K562 (cell line): ENCODE data around the gene CHSY1. TPM values are rescaled to one million over a fixed set of nuclear protein-coding genes. Genes with fewer than 3 reads are reported as not detected.

ENCODE experiments used
- BMI1 ChIP-seq: fragments of 150-350 bp; IDR thresholded peaks from 2 replicates; pipeline ENCODE4 v1.6.1; 2014; ENCODE audit warnings: low read length
- CGGBP1 ChIP-seq: fragments of 250-450 bp; sonication (Bioruptor Pico); IDR thresholded peaks from 2 replicates; pipeline ENCODE4 v1.9.0; 2021; ENCODE audit warnings: mild to moderate bottlenecking
- EGR1 ChIP-seq: fragments of 450-650 bp; conservative IDR thresholded peaks from 2 replicates; pipeline ENCODE4 v1.6.1; 2017; ENCODE audit warnings: mild to moderate bottlenecking
- HDAC1 ChIP-seq, 2 experiments: fragments of 450-650 bp; IDR thresholded peaks; 2 replicates each; pipeline ENCODE4 v1.6.1; 2016 to 2017; ENCODE audit warnings: inconsistent platforms in 1 of 2, mild to moderate bottlenecking in 1 of 2, moderate library complexity in 1 of 2
- MCM5 ChIP-seq: fragments of 450-650 bp; IDR thresholded peaks from 2 replicates; pipeline ENCODE4 v1.6.1; 2016; ENCODE audit warnings: low read depth
- RHOXF2B ChIP-seq: fragments of 250-450 bp; sonication (Bioruptor Pico); conservative IDR thresholded peaks from 2 replicates; pipeline ENCODE4 v1.5.1; 2021
- RUNX1 ChIP-seq: sonication (generic); IDR thresholded peaks from 2 replicates; pipeline ENCODE4 v1.6.1; 2016; ENCODE audit warnings: antibody characterized with exemption, low read depth
- SIX5 ChIP-seq, 2 experiments: IDR thresholded peaks; 2 replicates each; pipeline ENCODE4 v1.6.1; 2011; ENCODE audit warnings: low read length in 2 of 2, borderline replicate concordance in 1 of 2, low read depth in 1 of 2, mild to moderate bottlenecking in 1 of 2, moderate library complexity in 1 of 2; ENCODE audit not compliant: insufficient read depth in 1 of 2
- SMARCA4 ChIP-seq: fragments of 450-650 bp; IDR thresholded peaks from 2 replicates; pipeline ENCODE4 v1.6.1; 2016
- TAF9B ChIP-seq: fragments of 450-650 bp; IDR thresholded peaks from 2 replicates; pipeline ENCODE4 v1.6.1; 2018; ENCODE audit warnings: mild to moderate bottlenecking; ENCODE audit not compliant: partially characterized antibody
- TEAD4 ChIP-seq, 2 experiments: sonication (generic) in 1 of 2; formaldehyde crosslinking in 1 of 2; IDR thresholded peaks; 2 replicates each; pipeline versions ENCODE4 v1.6.1 to v1.8.0; 2012 to 2022; ENCODE audit warnings: borderline replicate concordance in 1 of 2, inconsistent platforms in 1 of 2, low read length in 1 of 2, mild to moderate bottlenecking in 1 of 2, missing genetic modification reagents in 1 of 2
- TSHZ1 ChIP-seq: fragments of 250-450 bp; sonication (Bioruptor Pico); IDR thresholded peaks from 2 replicates; pipeline ENCODE4 v1.4.0; 2020; ENCODE audit warnings: mild to moderate bottlenecking, moderate library complexity
- ZNF316 ChIP-seq: fragments of 450-650 bp; IDR thresholded peaks from 2 replicates; pipeline ENCODE4 v1.6.1; 2016
- ZNF561 ChIP-seq: fragments of 450-650 bp; formaldehyde crosslinking; conservative IDR thresholded peaks from 2 replicates; pipeline ENCODE4 v1.4.0; 2020; ENCODE audit warnings: mild to moderate bottlenecking, moderate library complexity
- ZNF77 ChIP-seq: fragments of 250-450 bp; sonication (Bioruptor Pico); IDR thresholded peaks from 2 replicates; pipeline ENCODE4 v1.5.0; 2020
- polyA plus RNA-seq, 8 experiments: library from polyadenylated mRNA; depleted of rRNA in 4 of 8; stranded (reverse) in 5 of 8; unstranded in 3 of 8; fragments of >200 nt; fragmentation: Nextera tagmentation in 2 of 8; fragmentation: Illumina TruSeq in 1 of 8; extraction: Ambion mirVana in 2 of 8; extraction: Trizol in 1 of 8; gene quantifications; 2 replicates each; pipeline versions ENCODE4 v1.2.1 to v1.2.3, GENCODE V29; 2011 to 2014; ENCODE audit warnings: inconsistent platforms in 1 of 8, missing spikeins in 1 of 8
- total RNA-seq, 7 experiments: library from RNA; depleted of rRNA in 6 of 7; stranded (reverse); fragments of >200 nt in 6 of 7; fragmentation: Illumina TruSeq in 2 of 7; extraction: Trizol in 2 of 7; gene quantifications; 2 replicates each; pipeline versions ENCODE4 v1.2.1 to v1.2.3, GENCODE V29; 2011 to 2021; ENCODE audit warnings: low replicate concordance in 1 of 7
- TF ChIP-seq, protein P1 (sequence below), 2 experiments: fragments of 450-650 bp; IDR thresholded peaks; 2 replicates each; pipeline ENCODE4 v1.6.1; 2018; ENCODE audit warnings: mild to moderate bottlenecking in 2 of 2, low read depth in 1 of 2; ENCODE audit not compliant: partially characterized antibody in 2 of 2
- TF ChIP-seq, protein P2 (sequence below), 2 experiments: IDR thresholded peaks in 1 of 2; conservative IDR thresholded peaks in 1 of 2; 2 replicates each; pipeline ENCODE4 v1.6.1; 2016; ENCODE audit warnings: low read depth in 2 of 2, mild to moderate bottlenecking in 1 of 2, missing compliant biosample characterization in 1 of 2, missing genetic modification characterization in 1 of 2, moderate library complexity in 1 of 2

Gene CHSY1
- total and polyA plus RNA-seq, 9 of the 15 experiments (the other 6 are each of a cell fraction or from before 2014, with no cell fraction given): 7.0 to 16.4 (median 13.4) TPM

DNA sequence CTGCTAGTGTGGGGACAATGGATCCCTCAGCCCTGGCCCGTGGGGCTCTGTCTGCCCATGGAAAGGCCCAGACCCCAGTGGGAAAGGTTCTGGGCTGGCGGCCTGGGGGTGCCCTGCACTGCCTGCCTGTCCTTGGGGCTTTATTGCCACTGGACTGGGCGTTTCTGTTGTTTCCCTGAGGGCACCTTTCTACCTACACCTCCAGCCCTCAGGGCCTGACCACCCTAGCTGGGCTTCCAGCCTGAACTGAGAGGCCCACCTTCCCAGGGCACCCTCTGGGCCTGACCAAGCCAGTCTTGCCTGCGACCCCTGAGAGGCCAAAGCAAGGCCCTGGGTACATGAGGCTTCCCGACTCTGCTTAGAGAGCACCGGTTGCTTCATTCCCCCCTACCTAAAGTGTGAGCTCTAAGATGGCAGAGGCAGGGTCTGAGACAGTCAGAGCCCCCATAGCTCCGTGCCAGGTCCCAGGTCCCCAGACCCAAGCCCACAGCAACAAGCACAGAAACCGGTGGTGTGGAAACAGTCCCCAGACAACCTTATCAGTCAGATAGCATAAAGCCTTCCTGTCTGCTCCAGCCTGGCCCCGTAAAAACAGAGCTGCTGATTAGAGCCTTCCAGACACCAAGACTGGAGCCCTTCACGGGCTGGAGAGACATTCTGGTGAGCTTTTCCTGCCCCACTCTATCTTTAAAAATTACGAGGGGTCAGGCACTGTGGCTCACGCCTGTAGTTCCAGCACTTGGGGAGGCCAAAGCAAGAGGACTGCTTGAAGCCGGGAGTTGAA, 102.8 kb downstream of the CHSY1 start (continued):
- TF ChIP-seq HDAC1 (IDR thresholded peaks at IDR 0.05) (no peak), RHOXF2B (CRISPR knock-in tag) (no peak), RUNX1 (no peak), SIX5 (IDR thresholded peaks at IDR 0.05; ENCODE audit: borderline replicate concordance in 1 of 2, insufficient read depth in 1 of 2, low read depth in 1 of 2, low read length in 2 of 2) (no peak), TAF9B (no peak), SMARCA4 (0 out of 2 replicates have a peak, but pooled peaks have one; percentile 13), MCM5 (no peak), ZNF561 (CRISPR knock-in tag) (no peak), ZNF77 (no peak), CGGBP1 (CRISPR knock-in tag) (no peak), ZNF316 (no peak), BMI1 (no peak), EGR1 (no peak), TEAD4 (IDR thresholded peaks at IDR 0.05; ENCODE audit: low read length) (no peak), TEAD4 (CRISPR knock-in tag; IDR thresholded peaks at IDR 0.05; ENCODE audit: borderline replicate concordance) (no peak), TSHZ1 (no peak)
- TF ChIP-seq, protein P1, sequence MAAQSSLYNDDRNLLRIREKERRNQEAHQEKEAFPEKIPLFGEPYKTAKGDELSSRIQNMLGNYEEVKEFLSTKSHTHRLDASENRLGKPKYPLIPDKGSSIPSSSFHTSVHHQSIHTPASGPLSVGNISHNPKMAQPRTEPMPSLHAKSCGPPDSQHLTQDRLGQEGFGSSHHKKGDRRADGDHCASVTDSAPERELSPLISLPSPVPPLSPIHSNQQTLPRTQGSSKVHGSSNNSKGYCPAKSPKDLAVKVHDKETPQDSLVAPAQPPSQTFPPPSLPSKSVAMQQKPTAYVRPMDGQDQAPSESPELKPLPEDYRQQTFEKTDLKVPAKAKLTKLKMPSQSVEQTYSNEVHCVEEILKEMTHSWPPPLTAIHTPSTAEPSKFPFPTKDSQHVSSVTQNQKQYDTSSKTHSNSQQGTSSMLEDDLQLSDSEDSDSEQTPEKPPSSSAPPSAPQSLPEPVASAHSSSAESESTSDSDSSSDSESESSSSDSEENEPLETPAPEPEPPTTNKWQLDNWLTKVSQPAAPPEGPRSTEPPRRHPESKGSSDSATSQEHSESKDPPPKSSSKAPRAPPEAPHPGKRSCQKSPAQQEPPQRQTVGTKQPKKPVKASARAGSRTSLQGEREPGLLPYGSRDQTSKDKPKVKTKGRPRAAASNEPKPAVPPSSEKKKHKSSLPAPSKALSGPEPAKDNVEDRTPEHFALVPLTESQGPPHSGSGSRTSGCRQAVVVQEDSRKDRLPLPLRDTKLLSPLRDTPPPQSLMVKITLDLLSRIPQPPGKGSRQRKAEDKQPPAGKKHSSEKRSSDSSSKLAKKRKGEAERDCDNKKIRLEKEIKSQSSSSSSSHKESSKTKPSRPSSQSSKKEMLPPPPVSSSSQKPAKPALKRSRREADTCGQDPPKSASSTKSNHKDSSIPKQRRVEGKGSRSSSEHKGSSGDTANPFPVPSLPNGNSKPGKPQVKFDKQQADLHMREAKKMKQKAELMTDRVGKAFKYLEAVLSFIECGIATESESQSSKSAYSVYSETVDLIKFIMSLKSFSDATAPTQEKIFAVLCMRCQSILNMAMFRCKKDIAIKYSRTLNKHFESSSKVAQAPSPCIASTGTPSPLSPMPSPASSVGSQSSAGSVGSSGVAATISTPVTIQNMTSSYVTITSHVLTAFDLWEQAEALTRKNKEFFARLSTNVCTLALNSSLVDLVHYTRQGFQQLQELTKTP (IDR thresholded peaks at IDR 0.05; ENCODE audit: low read depth in 1 of 2, partially characterized antibody in 2 of 2): no peak
- TF ChIP-seq, protein P2, sequence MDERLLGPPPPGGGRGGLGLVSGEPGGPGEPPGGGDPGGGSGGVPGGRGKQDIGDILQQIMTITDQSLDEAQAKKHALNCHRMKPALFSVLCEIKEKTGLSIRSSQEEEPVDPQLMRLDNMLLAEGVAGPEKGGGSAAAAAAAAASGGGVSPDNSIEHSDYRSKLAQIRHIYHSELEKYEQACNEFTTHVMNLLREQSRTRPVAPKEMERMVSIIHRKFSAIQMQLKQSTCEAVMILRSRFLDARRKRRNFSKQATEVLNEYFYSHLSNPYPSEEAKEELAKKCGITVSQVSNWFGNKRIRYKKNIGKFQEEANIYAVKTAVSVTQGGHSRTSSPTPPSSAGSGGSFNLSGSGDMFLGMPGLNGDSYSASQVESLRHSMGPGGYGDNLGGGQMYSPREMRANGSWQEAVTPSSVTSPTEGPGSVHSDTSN (CRISPR knock-in tag; IDR thresholded peaks at IDR 0.05; ENCODE audit: low read depth): no peak
- TF ChIP-seq, protein P2 (tag; conservative IDR thresholded peaks at IDR 0.05; ENCODE audit: low read depth): no peak
